NCI-H2081 treated with DMSO at 0.1 percent for 48 hours (cell line): ENCODE measurements around the gene ATP8A1.

Source experiments
- DNase-seq: peaks from one replicate; lab custom pipeline; 2025; lab: John Stamatoyannopoulos, UW

The ATP8A1 gene

GRCh38 chr4:42568610-42569207, 88.2 kb downstream of the ATP8A1 start:
- peak; percentile 35 for DNase-seq

- DNase-seq, result no peak
Observed at GRCh38 chr4:42566835-42567234, 90.1 kb downstream of the ATP8A1 start.

GRCh38 chr4:42562016-42562415, 94.9 kb downstream of the ATP8A1 start:
- no peak for DNase-seq

GRCh38 chr4:42561031-42561430, 95.9 kb downstream of the ATP8A1 start:
- no peak for DNase-seq

GRCh38 chr4:42560467-42560861, 96.4 kb downstream of the ATP8A1 start:
- DNase-seq, result no peak

GRCh38 chr4:42558156-42558555, 98.7 kb downstream of the ATP8A1 start:
- DNase-seq, result no peak

GRCh38 chr4:42555828-42556227, 101.1 kb downstream of the ATP8A1 start:
- no peak for DNase-seq

- DNase-seq, result no peak
Observed at GRCh38 chr4:42554072-42554471, 102.8 kb downstream of the ATP8A1 start.

GRCh38 chr4:42549896-42550295, 107.0 kb downstream of the ATP8A1 start:
- no peak for DNase-seq

- no peak for DNase-seq
Observed at GRCh38 chr4:42547805-42548204, 109.1 kb downstream of the ATP8A1 start.

- no peak for DNase-seq
Observed at GRCh38 chr4:42543762-42544161, 113.1 kb downstream of the ATP8A1 start.

GRCh38 chr4:42543126-42543525, 113.8 kb downstream of the ATP8A1 start:
- no peak for DNase-seq

GRCh38 chr4:42541647-42542046, 115.3 kb downstream of the ATP8A1 start:
- no peak for DNase-seq

GRCh38 chr4:42533042-42533441, 123.9 kb downstream of the ATP8A1 start:
- no peak for DNase-seq

GRCh38 chr4:42531341-42532030, 125.4 kb downstream of the ATP8A1 start:
- no peak for DNase-seq

- no peak for DNase-seq
Observed at GRCh38 chr4:42523066-42523718, 133.7 kb downstream of the ATP8A1 start.

- DNase-seq, result peak; percentile 9
Observed at GRCh38 chr4:42519803-42520417, 137.0 kb downstream of the ATP8A1 start.

GRCh38 chr4:42515156-42515884, 141.6 kb downstream of the ATP8A1 start:
- no peak for DNase-seq

- DNase-seq, result no peak
Observed at GRCh38 chr4:42513748-42514492, 143.0 kb downstream of the ATP8A1 start.

- DNase-seq, result no peak
Observed at GRCh38 chr4:42512226-42512625, 144.7 kb downstream of the ATP8A1 start.

- no peak for DNase-seq
Observed at GRCh38 chr4:42510225-42510624, 146.7 kb downstream of the ATP8A1 start.
